ENCODE results near the gene CUX1. TPM values are rescaled to one million over a fixed set of nuclear protein-coding genes. Genes with fewer than 3 reads are reported as not detected.

CUX1 gene
- total RNA-seq, 1 donor from 2014 or later = 40.5 TPM

DNA sequence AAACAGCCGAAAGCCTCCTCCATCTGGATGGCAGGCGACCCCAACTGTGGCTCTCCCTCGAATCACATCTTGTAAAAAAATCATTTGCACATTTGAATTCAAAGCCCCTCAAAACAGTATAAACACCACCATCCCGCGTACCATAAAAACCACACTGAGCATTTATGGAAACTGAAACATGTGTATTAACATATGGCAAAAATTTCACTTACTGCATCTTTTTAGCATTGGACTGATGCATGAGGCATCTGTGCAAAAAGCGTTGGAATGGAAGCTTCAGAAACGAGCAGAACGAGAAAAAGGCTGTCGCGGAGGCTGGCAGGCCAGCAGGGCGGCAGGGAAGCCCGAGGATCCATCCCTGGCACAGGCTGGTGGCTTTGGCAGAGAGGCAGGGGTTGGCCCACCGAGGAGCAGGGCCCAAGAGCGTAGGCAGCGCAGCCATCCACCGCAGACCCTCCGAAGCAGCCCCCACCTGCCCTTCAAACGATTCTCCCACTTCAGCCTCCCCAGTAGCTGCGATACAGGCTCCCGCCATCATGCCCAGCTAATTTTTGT is 39.3 kb upstream of the CUX1 start:
- TF ChIP-seq, protein P1, sequence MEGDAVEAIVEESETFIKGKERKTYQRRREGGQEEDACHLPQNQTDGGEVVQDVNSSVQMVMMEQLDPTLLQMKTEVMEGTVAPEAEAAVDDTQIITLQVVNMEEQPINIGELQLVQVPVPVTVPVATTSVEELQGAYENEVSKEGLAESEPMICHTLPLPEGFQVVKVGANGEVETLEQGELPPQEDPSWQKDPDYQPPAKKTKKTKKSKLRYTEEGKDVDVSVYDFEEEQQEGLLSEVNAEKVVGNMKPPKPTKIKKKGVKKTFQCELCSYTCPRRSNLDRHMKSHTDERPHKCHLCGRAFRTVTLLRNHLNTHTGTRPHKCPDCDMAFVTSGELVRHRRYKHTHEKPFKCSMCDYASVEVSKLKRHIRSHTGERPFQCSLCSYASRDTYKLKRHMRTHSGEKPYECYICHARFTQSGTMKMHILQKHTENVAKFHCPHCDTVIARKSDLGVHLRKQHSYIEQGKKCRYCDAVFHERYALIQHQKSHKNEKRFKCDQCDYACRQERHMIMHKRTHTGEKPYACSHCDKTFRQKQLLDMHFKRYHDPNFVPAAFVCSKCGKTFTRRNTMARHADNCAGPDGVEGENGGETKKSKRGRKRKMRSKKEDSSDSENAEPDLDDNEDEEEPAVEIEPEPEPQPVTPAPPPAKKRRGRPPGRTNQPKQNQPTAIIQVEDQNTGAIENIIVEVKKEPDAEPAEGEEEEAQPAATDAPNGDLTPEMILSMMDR (IDR thresholded peaks at IDR 0.05; ENCODE audit: insufficient read depth, low read length, severe bottlenecking) = no peak
- H3K27me3 ChIP-seq (ENCODE audit: control insufficient read depth, insufficient read depth, low read length) = no peaks in the 10 kb centered on the region
- H3K36me3 ChIP-seq (ENCODE audit: control insufficient read depth, insufficient read depth, low read length) = no peaks in the 10 kb centered on the region
- DNase-seq (ENCODE audit: low read depth) (no peak), FAIRE-seq (no peak)
- H3K4me3 ChIP-seq (ENCODE audit: low read depth, low read length) = no peak overlapping the region

DNA sequence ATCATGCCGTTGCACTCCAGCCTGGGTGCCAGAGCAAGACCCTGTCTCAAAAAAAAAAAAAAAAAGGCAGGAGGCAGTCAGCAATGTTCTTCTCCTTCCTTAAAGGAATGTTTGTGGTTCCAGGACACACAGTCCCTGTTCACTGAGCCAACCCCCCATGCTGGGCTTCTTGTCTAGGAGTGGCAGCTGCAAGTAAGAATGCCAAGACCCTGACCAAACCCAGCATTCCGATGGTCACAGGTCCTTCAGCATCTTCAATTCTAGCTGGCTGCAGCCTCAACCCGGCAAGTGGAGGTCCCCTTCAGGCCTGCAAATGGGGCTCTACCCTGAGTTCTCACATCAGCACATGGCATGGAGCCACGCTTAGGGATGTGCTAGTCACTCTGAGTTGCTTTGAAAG is 38.2 kb upstream of the CUX1 start:
- DNase-seq (ENCODE audit: low read depth) = no peak
- TF ChIP-seq, protein P1 (IDR thresholded peaks at IDR 0.05; ENCODE audit: insufficient read depth, low read length, severe bottlenecking) = no peak
- H3K36me3 ChIP-seq (ENCODE audit: control insufficient read depth, insufficient read depth, low read length) = no peaks in the 10 kb centered on the region
- H3K4me3 ChIP-seq (ENCODE audit: low read depth, low read length) = no peak overlapping the region
- H3K27me3 ChIP-seq (ENCODE audit: control insufficient read depth, insufficient read depth, low read length) = peaks cover 5% of the 10 kb centered on the region
- FAIRE-seq = no peak

DNA sequence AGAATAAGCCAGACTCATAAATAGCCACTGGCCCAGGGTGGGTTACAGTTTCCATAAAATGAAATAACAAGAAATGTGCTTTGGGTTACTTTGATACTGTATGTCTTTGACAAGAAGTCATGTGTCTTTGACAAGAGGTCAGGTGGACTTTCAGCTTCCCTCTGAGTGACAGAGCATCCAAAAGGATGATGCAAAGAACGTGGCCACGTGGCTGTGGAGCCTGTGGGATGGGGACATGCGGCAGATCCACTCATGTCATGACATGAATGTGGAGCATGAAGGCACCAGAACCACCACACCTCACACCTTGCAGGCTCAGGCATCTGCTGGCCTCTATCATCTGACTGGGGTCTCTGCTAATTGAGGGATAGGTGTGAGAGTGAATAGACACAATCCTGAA is 37.1 kb upstream of the CUX1 start:
- Histone ChIP-seq H3K36me3 (ENCODE audit: control insufficient read depth, insufficient read depth, low read length) (no peaks in the 10 kb centered on the region), H3K4me3 (ENCODE audit: low read depth, low read length) (no peak overlapping the region), H3K27me3 (ENCODE audit: control insufficient read depth, insufficient read depth, low read length) (peaks cover 5% of the 10 kb centered on the region)
- FAIRE-seq (no peak), DNase-seq (ENCODE audit: low read depth) (no peak)
- TF ChIP-seq, protein P1 (IDR thresholded peaks at IDR 0.05; ENCODE audit: insufficient read depth, low read length, severe bottlenecking) = no peak

DNA sequence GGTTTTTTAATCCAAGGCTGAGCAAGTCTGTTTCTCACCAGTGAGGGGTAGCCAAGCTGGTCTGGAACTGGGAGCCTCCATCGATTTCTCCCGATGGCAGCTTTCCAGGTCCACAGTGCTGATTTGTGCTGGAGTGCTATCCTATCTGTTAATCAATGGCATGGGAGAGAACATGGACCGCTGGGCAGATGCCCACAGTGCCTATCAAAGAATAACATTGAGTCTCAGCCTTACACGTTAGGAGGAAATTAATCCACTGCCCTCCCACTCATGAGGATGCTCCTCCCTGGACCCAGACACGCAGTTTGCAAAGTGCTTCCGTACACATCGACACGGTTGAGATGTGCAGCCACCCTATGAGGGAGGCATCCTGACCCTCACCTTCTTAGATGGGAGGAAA is 36.0 kb upstream of the CUX1 start:
- TF ChIP-seq, protein P1 (IDR thresholded peaks at IDR 0.05; ENCODE audit: insufficient read depth, low read length, severe bottlenecking) = no peak
- Histone ChIP-seq H3K4me3 (ENCODE audit: low read depth, low read length) (no peak overlapping the region), H3K27me3 (ENCODE audit: control insufficient read depth, insufficient read depth, low read length) (peaks cover 5% of the 10 kb centered on the region), H3K36me3 (ENCODE audit: control insufficient read depth, insufficient read depth, low read length) (no peaks in the 10 kb centered on the region)
- no peak for DNase-seq (ENCODE audit: low read depth)
- no peak for FAIRE-seq

DNA sequence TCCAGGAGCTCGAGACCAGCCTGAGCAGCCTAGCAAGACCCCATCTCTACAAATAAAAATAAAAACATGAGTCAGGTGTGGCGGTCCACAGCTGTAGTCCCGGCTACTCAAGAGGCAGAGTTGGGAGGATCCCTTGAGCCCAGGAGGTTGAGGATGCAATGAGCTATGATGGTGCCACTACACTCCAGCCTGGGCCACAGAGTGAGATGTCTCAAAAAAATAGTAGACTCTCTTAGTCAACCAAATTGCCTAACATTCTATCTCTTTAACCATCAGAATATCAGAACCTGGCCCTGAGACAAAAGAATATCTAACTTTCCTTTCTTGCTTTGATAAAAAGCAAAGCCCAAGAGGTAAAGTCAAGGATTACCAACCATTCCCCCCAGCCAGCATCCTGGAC is 35.0 kb upstream of the CUX1 start:
- TF ChIP-seq, protein P1 (IDR thresholded peaks at IDR 0.05; ENCODE audit: insufficient read depth, low read length, severe bottlenecking) = no peak
- H3K4me3 ChIP-seq (ENCODE audit: low read depth, low read length) = no peak overlapping the region
- H3K27me3 ChIP-seq (ENCODE audit: control insufficient read depth, insufficient read depth, low read length) = peaks cover 5% of the 10 kb centered on the region
- H3K36me3 ChIP-seq (ENCODE audit: control insufficient read depth, insufficient read depth, low read length) = no peaks in the 10 kb centered on the region
- FAIRE-seq = no peak
- no peak for DNase-seq (ENCODE audit: low read depth)

DNA sequence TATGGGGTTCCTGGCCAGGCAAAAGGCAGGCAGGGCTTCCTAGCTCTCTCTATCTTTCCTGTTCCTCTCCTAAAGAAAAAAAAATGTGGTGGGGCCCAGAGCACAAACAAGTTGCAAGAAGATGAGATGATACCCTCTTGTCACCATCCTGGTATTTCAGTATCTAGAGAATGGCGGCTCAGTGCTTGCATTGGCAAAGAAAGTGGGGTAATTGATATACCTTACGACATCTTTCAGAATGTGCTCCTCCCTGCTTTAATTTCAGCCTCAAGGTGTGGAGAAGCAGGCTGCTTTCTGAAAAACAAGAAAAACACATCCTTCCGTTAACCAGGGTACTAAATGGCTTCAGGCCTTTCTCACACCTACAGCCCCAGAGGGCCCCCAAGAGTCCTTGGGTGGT is 34.5 kb upstream of the CUX1 start:
- no peak overlapping the region for H3K4me3 ChIP-seq (ENCODE audit: low read depth, low read length)
- no peak for FAIRE-seq
- TF ChIP-seq, protein P1 (IDR thresholded peaks at IDR 0.05; ENCODE audit: insufficient read depth, low read length, severe bottlenecking) = no peak
- peak; percentile 15 for DNase-seq (ENCODE audit: low read depth)
- peaks cover 5% of the 10 kb centered on the region for H3K27me3 ChIP-seq (ENCODE audit: control insufficient read depth, insufficient read depth, low read length)
- H3K36me3 ChIP-seq (ENCODE audit: control insufficient read depth, insufficient read depth, low read length) = no peaks in the 10 kb centered on the region
